Measurements from ENCODE around the gene NHLRC4.
A peak's percentile ranks its signal among the peaks of the same experiment; 100 is the strongest.

Gene NHLRC4

DNA sequence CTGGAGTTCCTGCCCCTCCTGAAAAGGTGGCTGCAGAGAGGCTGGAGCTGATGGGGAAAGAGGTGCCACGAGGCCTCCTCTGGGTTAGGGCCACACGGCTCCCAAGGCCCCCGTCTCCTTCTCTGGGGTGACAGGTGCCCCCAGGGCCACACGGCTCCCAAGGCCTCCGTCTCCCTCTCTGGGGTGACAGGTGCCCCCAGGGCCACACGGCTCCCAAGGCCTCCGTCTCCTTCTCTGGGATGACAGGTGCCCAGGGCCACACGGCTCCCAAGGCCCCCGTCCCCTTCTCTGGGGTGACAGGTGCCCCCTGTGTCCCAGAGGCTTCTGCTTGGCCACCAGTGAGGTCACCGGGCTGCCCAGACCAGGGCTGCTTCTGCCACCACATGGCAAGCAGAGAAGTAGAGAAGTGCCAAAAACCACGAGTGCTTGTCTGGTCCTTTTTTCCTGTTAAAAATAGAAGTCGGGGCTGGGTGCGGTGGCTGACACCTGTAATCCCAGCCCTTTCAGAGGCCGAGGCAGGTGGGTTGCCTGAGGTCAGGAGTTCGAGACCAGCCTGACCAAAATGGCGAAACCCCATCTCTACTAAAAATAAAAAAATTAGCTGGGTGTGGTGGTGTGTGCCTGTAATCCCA, 35.2 kb upstream of the NHLRC4 start:
- no peak for DNase-seq

DNA sequence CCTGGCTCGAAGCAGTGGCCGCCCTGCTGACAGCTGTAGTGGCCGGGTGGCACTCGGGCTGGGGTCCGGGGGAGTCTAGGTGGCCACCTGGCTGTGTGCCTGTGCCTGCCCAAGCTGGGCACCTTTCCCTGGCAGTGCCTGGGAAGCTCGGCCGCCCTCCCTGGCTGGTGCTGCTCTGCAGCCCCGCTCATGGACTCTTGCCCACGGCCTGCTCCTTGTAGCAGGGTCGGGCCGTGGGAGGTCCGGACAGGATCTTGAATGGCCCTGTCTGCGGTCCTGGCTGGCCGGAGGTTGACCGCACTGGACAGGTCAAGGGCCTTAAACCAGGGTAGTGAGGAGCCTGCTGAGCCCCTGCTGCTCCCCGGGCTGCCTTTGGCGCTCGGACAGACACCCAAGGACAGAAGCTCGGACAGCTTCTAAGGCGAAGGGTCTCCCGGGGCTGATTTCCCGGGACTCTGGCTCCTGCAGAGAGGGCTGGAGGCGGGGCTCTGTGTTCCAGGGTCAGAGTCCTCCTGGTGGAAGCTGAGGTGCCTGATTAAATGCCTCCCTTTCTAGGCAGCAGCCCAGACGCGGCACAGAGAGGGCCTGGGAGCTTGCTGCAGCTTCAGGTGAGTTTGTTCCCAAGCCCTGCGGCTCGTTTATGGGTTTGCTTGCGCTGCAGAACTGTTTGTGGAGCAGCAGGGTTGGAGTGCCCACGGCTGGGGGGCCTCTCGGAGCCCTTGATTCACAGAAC, 33.2 kb upstream of the NHLRC4 start:
- no peak for DNase-seq

DNA sequence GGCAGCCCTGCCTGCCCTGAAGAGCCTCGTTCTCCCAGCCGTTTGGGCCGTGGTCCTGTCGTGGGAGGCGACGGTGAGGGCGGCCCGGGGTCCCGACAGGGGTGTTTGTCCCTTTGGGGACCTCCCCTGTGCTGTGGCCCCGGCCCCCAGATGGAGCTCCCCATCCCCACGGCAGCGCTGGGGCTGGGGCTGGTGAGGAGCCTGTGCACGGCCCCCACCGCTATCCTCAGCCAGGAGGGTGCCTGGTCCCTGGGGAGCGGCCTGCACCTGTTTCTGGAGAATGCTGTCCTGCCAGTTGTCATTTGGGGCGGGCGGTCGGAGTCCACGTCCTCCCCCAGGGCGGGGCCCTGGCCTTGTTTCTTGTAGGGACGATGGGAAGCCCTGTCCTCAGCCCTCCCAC, 32.7 kb upstream of the NHLRC4 start:
- DNase-seq = peak; percentile 58

DNA sequence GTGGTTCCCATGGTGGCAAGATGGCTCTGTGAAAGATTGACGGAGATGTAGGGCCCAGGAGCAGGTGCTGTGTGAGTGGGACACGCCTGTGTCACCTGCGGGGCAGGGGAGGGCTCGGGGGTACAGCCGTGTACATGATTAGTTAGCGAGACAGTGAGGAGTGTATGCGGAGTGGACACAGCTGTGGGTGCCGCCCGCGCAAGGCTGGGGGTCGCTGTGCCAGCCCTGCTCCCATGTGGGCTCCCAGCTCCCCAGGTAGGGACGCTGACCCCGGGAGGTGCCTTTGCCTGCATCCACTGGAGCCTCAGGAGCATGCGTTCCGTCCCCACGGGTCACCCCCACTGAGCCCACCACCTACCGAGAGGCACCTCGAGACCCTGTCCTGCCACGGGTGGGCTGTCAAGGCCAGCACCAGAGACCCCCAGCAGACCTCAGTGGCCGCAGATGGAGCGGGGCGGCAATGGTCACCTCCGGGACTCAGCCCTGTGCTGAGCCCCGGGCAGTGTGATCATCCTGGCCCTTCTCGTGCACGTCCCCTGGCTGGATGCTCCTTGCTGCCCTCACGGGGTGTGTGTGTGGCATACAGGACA, 31.9 kb upstream of the NHLRC4 start:
- no peak for DNase-seq

DNA sequence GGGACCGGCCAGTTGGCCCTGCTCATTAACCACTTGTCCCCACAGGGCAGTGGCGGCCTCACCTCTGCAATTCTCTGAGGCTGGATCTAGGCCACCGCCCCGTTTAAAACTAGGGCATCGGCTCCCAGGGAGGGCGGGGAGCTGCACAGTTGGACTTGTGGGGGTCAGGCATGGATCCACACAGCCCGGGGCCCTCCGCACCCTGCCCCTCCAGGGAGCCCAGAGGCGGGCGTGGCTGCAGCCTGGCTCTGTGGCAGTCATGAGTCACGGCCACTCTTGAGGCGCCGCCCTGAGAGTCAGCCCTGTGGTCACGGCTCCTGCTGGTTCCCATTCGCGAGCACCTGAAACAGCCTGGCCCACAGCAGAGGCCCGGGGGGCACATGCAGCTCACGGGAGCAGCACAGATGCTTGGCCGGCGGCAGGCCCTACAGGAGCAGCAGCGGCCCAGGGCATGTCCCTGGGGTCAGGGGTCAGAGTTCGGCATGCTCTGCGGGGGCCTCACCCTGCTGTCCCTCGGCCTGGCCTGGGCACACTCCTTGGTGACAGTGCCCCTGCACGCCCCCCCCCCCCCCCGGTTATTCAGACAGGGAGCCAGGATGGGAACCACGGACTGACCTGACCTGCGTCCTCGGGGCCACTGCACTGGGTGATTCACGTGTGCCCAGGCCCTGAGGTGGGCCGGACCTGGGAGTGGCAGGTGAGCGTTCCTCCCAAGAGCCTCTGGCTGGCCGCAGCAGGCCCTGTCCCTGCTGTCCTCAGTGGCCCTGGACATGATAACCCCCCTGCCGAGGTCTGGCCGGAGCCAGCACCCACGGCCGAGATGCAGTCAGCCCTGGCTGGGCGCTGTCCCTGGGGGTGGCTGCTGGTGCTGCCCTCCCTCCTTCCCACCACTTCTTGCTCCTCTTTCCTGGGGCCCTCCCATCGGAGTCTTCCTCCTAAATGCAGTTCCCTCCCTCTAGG, 31.1 kb upstream of the NHLRC4 start:
- no peak for DNase-seq

DNA sequence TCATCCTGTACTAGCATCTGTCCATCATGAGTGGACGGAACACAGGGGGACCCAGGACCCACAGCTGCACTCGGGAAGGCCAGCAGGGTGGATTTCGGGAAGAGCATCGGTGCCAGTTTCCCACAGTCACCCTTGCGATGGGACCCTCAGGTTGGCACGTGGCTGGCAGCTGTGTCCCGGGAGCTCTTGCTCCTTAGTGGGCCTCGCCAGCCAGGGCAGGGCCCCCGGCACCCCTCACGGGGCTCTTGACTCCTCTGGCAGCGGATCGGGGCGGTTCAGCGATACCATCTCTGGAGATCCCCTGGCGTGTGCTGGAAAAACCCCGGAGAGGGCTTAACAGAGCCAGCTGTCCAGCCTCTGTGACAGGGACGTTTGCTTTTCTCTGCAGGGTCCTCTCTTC, 30.1 kb upstream of the NHLRC4 start:
- DNase-seq = no peak

DNA sequence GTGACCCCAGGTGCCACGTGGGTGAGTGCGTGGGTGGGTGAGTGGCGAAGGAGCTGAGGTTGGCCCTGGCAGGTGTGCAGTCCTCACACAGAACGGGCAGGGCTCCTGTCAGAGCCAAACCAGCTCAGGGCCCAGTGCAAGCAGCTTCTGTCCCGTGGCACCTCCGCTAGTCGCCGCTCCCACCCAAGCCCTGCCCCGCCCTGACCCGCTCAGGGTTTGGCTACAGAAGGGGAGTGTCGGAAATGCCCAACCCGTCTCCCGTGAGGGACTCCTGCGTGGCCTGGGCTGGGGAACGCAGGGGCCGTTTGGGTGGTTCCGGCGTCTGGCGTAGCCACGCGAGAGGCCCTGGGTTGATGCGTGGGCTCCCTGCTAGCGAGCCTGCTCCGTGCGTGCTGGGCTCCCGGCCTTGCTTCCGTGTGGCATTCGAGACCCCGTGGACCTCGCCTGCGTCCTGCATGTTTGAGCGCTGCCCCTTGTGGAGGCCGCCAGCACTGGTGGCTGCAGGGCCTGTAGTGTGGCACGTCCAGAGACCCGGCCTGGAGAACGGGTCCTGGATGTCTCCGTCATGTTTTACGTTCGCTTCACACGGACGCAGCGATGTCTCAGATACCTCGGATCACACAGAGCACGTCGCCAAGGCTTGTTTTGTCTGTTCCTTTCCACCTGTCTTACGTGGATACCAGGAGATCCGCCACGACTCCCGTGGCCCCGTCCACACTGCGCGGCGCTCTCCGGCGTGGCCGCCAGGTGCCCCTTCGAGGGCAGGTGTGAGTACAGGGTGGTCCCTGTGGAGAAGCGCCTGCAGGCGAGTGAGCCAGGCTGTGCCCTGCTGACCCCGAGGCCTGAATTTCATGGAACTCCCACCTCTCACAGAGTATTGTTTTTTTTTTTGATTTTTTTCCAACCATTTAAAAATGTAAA, 29.1 kb upstream of the NHLRC4 start:
- DNase-seq = no peak

DNA sequence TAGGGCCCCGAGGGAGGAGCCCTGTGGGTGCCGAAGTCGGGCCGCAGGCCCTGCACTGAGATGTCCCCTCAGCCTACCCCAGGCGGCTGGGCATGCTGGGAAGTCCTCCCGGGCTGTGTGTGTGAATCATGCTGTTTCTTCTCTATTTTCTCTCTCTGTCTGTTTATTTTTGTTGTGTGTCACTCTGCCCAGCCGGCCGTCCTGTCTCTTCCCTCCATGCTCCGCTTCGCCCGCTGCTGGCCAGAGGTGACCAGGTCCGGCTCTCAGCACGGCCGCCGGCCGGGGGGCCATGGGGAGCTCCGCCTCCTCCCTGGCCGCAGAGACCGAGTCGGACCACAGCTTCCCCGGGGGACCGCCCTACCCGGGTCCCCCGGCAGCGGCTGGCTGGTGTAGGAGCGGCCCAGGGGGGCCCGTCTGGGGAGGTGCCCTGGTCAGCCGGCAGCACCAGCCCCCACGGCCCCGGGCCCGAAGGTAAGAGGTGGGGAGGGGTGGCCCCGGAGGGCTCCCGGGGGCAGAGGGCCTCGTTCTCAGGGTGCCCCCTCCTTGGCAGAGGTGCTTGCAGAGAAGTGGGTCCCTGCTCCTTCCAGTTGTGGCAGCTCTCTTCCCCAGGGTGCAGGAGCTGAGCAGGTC, 26.8 kb upstream of the NHLRC4 start:
- DNase-seq = no peak

DNA sequence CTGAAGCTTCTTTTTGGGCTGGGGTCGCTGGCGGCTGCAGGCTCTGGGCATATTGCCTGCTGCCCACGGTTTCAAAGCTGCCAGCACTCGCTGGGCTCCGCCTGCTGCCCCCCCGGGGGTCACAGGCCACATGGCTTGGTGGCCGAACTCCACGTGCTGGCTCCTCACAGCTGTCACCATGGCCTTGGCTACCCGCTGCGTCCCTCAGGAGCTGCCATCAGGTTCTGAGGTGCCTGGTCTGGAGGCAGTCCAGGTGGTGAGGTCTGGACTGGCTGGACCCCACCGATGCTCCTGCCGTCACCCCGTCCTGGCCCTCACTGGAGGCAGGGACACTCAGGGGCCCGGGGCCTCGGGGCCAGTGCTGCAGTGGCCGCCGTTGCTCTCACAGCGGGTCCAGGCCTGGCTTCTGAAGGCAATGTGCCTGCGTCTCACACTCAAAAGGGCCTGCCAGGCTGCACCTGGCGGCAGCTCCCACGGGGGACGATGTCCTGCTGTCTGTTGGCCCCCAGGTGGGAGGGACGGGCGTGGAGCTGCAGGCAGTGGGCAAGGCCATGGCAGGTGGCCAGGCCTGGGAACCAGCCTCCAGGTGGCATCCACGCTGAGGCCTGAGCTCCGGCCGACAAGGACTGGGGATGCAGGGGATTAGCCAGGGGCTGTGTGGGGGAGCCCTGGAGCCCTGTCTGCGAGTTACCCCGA, 26.0 kb upstream of the NHLRC4 start:
- DNase-seq = no peak

DNA sequence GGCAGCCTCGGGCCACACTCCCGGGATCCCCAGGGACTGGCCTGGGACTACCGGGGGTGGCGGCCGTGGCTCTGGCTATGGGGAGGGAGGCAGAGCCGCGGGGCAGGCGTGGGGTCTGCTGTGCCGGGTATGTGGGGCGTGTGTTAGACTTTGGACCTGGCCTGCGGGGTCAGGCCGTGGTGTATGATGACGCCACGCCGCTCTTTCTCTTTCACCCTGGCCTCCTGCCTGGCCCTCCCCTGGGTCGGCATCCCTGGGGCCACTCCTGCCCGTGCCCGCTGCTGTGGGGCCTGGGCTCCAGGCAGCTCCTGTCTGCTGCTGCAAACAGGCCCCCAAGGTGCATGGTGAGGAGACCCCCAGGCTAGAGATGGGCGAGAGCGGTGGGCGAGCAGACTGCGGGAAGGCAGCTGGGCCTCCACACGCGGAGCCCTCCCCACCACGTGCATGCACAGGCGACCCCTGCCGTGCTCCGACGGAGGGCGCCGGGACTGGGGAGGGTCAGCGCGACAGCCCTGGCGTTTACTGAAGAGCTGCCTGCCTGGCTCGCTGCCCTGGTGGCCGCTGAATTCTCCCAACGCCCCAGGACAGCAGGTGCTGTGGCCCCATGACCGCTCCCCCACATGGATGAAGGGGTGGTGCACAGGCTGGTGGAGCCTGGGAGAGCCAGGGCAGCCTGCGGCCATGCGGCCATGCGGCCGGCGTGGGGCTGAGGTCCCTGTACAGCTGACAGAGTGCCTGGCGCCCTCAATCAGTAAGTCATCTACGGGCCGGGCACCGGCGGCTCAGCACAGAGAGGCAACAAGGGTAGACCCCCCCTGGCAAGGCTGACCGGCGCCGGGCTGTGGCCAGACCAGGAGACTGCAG, 23.3 kb upstream of the NHLRC4 start:
- no peak for DNase-seq

DNA sequence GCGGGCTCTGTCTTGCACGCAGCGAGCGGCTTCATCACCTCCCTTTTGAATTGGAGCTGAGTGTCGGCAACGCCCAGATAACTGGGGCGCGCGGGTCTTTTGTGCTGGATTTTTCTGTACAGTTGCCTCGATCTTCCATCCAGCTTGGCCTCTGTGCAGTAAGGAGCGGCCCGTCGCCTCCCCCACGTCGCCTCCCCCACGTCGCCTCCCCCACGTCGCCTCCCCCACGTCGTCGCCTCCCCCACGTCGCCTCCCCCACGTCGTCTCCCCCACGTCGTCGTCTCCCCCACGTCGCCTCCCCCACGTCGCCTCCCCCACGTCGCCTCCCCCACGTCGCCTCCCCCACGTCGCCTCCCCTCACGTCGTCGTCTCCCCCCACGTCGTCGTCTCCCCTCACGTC, 22.3 kb upstream of the NHLRC4 start:
- DNase-seq = no peak

DNA sequence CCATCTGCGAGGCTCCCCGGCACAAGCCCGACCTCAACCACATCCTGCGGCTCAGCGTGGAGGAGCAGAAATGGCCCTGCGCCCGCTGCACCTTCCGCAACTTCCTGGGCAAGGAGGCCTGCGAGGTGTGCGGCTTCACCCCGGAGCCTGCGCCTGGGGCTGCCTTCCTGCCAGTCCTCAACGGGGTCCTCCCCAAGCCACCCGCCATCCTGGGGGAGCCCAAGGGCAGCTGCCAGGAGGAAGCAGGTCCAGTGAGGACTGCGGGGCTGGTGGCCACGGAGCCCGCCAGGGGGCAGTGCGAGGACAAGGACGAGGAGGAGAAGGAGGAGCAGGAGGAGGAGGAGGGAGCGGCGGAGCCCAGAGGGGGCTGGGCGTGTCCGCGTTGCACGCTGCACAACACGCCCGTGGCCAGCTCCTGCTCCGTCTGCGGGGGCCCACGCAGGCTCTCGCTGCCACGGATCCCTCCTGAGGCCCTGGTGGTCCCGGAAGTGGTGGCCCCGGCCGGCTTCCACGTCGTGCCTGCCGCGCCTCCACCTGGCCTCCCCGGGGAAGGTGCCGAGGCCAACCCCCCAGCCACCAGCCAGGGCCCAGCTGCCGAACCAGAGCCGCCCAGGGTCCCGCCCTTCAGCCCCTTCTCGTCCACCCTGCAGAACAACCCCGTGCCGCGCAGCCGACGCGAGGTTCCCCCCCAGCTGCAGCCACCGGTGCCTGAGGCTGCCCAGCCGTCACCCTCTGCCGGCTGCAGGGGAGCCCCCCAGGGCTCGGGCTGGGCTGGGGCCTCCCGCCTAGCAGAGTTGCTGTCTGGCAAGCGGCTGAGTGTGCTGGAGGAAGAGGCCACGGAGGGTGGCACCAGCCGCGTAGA, 19.7 kb upstream of the NHLRC4 start:
- peak; percentile 71 for DNase-seq

DNA sequence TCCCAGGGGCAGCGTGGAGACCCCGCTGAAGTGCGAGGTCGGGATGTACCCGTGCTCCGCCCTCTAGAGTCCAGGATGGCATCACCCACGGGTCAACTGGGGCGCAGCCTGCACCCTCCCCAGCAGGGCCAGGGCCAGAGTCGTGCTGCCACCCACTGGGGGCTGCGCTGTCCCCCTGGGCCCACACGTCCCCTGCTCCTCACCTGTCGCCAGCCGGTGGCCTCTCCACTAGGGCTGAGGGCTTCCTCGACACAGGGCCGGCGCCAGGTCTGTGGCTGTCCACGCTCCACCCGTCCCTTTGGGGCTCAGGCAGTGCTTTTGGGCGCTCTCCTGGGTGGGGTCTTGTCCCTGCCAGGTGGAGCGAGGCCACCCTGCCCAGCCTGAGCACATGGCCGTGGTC, 18.2 kb upstream of the NHLRC4 start:
- no peak for DNase-seq

DNA sequence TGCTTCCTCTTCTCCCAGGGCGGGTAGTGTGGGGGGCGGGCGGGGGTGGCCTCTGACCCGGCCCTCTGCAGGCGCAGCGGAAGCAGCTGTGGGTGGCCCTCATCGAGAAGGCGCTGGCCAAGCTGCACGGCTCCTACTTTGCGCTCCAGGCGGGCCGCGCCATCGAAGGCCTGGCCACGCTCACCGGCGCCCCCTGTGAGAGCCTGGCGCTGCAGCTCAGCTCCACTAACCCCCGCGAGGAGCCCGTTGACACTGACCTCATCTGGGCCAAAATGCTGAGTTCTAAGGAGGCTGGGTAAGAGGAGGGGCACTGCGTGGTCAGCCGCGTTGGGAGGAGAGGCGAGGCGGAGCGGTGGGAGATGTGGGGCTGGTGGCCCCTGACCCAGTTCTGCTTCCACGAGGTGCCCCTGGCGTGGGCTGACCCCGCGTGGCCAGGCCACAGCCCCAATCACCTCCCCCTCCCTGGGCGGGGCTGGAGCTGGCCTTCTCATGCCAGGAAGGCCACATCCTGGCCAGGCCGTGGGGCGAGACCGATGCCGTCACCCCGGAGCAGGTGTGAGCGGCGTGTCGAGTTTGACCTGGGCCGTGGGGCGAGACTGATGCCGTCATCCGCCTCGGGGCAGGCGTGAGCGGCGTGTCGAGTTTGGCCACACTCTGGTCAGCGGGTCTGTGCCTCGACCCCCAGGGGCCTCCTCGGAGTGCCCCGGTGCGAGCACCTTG, 17.1 kb upstream of the NHLRC4 start:
- no peak for DNase-seq

DNA sequence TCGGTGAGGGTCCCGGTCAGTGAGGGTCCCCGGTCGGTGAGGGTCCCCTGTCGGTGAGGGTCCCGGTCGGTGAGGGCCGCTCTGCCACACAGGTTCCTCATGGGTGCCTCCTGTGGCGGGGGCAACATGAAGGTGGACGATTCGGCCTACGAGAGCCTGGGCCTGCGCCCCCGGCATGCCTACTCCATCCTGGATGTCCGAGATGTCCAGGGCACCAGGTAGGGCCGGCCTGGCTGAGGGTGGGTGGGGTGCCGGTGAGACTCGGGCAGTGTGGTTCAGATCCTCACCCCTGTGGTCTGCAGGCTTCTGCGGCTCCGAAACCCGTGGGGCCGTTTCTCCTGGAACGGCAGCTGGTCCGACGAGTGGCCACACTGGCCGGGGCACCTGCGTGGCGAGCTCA, 15.6 kb upstream of the NHLRC4 start:
- no peak for DNase-seq

DNA sequence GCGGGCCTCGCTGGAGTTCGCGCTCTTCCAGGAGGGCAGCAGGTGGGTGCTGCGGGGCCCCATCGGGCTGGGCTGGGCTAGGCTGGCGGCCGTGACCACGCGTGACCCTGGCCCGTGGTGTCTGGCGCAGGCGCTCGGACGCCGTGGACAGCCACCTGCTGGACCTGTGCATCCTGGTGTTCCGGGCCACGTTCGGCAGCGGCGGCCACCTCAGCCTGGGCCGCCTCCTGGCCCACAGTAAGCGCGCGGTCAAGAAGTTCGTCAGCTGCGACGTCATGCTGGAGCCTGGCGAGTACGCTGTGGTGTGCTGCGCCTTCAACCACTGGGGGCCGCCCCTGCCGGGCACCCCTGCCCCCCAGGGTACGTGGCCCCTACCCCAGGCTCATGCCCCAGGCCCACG, 14.6 kb upstream of the NHLRC4 start:
- DNase-seq = no peak

DNA sequence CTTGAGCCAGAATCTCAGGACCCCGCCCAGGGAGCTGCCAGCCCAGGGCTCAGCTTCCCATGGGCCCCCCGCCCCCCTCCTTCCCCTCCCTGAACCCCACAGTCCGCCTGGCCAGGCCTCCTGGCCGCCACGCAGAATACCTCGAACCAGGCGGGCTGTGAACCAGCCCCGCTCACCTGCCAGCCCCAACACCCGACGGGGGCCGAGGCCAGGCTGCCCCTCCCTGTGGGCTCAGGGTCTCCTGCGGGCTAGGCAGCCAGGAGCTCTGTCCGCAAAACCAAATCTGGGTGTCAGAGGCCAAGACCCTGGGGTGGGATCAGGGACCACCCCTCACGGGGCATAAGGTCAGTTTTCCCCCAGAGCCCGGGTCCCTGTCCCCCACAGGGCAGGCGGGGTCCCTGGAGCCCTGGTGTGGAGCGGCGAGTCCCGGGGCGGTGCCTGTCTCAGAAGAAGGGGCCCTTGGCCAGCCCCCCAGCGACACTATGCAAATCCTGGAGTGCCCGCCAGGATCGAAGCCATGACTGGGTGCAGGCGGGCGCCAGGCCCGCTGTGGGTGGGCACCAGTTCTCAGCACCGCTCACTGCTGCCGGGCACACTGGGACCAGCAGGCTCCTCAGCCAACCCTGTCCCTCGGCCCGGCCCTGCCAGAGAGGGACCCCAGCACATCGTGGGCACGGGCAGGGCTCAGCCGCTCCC, 13.1 kb upstream of the NHLRC4 start:
- DNase-seq = no peak

DNA sequence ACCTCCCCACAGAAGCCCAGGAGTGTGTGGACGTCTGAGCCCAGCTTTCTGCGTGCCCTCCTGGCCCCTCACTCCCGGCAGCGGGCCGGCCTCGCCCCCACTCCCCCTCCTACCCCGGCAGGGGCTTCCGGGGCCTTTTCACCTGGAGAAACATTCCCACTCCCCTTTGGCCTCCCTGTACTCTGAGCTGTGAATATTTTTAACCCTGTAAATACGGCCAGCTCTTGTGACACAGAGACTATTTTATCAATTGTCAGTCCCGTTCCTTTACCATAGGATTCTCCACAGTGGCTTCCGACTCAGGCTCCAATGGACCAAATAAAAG, 12.5 kb upstream of the NHLRC4 start:
- no peak for DNase-seq

All from femur (tissue), 1 donor.